Measurements from ENCODE around the gene DEF6.
A peak's percentile ranks its signal among the peaks of the same experiment; 100 is the strongest.

DEF6 gene

GRCh38 chr6:35354361-35355135, 56.9 kb downstream of the DEF6 start:
- no peak for DNase-seq

- no peak for DNase-seq
These were observed 58.8 kb downstream of the DEF6 start for GRCh38 chr6:35356391-35356790.

GRCh38 chr6:35357677-35358076, 60.1 kb downstream of the DEF6 start:
- no peak for DNase-seq

DNA sequence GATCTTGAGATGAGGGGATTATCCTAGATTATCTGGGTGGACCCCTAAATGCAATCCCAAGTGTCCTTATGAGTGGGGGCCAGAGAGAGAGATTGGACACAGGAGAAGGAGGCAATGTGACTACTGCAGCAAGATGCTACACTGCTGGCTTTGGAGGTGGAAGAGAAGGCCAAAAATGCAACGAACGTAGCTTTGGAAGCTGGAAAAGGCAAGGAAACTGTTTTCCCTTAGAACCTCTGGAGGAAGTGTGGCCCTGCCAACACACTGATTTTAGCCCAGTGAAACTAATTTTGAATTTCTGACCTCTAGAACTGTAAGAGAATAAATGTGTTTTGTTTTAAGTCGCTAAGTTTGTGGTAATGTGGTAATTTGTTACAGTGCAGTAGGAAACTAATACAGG, 60.5 kb downstream of the DEF6 start:
- DNase-seq, result no peak

DNA sequence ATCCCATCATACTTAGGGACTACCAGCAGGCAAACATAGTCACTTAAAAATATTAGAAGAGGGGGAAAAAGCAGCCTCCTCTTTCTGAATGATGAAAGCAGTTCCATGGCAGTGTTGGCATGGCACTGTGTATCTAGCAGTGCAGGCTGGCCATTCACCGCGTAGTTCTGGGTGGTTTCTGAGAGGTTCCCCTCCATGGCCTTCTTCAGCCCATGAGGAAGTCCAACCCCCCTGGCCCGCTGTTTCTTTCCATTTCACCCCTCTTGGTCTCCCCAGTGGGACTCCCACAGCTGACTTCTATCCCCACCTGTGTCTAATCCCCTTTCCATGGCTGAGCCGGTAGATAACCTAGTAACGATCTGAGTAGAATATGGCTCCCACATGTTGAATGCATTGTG, 61.7 kb downstream of the DEF6 start:
- DNase-seq, result no peak

DNA sequence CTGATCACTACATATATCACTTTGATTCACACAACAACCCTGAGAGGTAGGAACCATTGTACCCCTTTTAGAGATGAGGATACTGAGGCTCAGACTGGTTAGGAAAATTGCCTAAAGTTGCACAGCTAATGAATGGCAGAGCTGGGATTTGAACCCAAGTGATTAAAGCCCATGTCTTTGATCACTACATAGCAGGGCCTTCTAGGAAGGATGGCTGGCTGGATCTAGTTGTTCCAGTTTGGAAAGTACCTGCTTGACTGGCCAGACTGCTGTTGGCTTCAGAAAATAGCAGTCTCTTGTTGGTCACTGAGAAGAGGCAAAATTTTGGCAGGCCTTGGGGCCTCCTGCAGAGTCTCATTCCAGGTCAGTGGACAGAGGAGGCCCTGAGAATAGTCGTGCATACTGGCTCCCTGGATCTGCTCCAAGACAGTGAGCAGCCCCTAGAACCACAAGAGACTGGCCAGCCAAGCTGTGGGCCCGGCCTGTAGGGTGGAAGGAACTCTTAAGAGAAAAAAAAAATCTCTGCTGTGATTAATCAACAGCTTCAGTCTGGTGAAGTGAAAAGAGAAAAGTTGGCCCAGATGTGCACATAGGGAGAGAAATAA, 62.2 kb downstream of the DEF6 start:
- DNase-seq, result no peak

- DNase-seq, result no peak
These were observed 62.9 kb downstream of the DEF6 start for GRCh38 chr6:35360349-35361138.

DNA sequence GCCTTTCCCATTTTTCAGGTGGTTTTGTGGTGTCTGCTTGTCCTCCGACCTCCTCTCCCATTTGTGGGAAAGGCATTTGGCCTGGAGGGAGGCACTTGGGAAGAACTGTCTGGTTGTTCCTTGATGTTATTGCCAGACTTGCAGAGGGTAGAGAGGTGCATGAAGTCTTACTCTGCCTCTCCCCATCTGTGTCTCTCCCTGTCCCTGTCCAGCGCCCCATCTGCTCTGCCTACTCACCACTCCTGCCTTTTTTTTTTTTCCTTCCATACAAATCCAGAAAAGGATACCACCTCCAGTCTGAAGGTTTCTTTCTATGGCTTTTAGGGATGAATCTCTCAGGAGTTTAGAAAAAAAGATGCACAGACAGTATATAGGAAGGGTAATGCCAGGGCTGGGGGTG, 64.6 kb downstream of the DEF6 start:
- no peak for DNase-seq

- DNase-seq, result peak; percentile 6 to 26
These were observed 65.7 kb downstream of the DEF6 start for GRCh38 chr6:35363293-35363750.

GRCh38 chr6:35365594-35366203, 68.1 kb downstream of the DEF6 start:
- DNase-seq, result no peak

- DNase-seq, result no peak
These were observed 68.6 kb downstream of the DEF6 start for GRCh38 chr6:35366204-35366596.

GRCh38 chr6:35367646-35368037, 70.0 kb downstream of the DEF6 start:
- no peak for DNase-seq

- DNase-seq, result no peak
These were observed 70.6 kb downstream of the DEF6 start for GRCh38 chr6:35368038-35368887.

- DNase-seq, result no peak
These were observed 72.6 kb downstream of the DEF6 start for GRCh38 chr6:35370124-35370741.

DNA sequence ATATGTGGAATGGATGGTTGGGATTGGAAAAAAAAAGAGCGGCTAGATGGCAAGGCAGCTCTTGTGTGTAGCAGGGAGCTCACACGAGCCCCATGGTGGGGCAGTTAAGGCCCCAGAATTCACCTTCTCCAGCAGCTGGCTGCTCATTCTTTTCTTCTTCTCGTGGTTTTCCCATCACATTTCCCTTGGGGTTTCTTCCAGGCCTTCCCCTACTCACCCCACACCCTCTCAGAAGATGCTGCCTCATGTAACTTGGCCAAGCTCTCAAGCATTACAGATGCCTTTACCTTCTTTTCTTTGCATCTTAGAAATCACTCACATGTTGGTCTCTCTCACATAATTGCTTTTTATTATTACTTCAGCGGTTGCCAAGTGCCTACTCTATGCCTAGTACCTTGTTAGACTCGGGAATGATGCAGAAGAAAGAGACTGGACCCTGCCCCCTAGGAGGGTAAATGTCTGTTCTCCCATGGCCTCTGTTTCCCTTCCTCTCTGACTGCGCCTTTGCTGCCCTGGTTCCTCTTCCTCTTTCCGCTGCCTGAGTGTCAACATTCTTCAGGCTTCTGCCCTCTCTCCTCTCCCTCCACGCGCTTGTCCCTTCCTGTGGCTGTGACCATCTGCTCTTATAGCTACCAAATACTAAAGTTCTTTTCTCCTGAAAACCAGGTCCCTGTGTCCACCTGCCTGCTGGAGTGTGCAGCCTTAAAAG, 73.3 kb downstream of the DEF6 start:
- no peak for DNase-seq
